ES-I3 (cell line): ENCODE measurements around the gene PTPN4.

Experiments
- H3K36me3 ChIP-seq: 2 replicates; pipeline ENCODE4 v1.6.1; 2013; ENCODE audit warnings: mild to moderate bottlenecking, low read length, control low read depth, moderate library complexity; ENCODE audit not compliant: insufficient read depth
- H3K4me1 ChIP-seq: 2 replicates; pipeline ENCODE4 v1.6.1; 2013; ENCODE audit warnings: mild to moderate bottlenecking, control low read depth, low read length; ENCODE audit not compliant: insufficient read depth
- H3K9ac ChIP-seq: 2 replicates; pipeline ENCODE4 v1.6.1; 2013; ENCODE audit warnings: low read depth, mild to moderate bottlenecking, low read length, moderate library complexity
- H3K9me3 ChIP-seq: 2 replicates; pipeline ENCODE4 v1.6.1; 2013; ENCODE audit warnings: mild to moderate bottlenecking, low read length, moderate library complexity; ENCODE audit not compliant: control insufficient read depth, insufficient read depth

PTPN4 gene

DNA sequence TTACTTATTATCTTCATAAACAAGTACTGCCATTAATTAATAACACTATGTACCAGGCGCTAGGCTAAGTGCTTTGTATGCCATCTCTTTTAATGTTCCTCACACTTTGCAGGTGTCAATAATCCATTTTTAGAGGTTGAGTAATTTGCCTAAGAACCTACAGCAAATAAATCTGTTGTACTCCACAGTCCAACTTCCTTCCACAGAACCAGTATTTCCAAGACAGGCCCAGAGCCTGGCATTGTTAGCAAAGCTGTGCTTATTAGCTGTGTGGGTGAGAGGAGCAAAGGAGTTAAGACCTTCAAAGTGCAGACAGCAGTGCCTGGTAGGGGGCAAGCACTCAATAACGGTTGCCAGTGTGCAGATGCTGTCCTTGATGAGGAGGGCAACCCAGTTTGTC is 14.2 kb upstream of the PTPN4 start:
- peaks cover 12% of the 10 kb centered on the region; the same call in 1 of the 2 replicates for H3K4me1 ChIP-seq
- H3K9ac ChIP-seq, result no peak overlapping the region
- no peaks in the 10 kb centered on the region for H3K9me3 ChIP-seq
- no peaks in the 10 kb centered on the region for H3K36me3 ChIP-seq

DNA sequence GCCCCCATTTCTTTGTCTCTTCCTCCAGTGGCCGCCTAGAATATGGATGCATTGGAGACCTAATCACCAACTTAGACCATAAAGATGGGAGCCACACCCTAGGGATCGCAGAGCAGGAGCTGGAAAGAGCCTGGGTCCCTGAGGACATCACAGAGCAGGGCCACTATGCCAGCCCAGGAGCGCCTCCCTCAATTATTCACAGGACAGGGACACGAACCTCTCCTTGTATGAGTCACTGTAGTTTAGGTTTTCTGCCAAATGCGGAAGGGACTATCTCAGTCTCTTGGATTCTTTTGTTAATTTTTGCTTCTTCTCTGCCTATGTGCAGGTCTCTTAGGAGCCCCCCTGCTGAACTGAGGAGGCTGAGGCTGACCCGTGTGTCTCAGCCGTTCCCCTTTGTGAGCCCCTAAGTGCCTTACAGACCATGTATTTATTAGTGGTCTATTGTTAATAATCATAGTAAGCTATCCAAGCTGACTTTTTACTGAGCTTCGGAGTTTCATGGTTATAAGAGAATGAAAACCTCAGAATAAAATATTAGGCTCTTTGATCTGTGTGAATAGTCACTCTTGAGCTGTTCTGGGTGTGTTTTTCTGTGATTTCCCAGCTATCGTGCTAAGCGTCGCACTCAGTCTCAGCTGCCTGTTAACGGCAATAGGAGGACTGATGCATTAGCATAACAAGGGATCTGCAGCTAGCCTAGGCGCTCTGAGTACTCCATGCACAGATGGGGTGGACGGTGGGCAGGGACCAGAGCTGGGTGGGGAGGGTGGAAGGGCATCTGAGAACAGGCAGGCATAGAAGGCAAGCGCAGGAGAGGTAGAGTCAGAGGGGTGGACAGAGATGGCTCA is 12.7 kb upstream of the PTPN4 start:
- H3K4me1 ChIP-seq, result peaks cover 12% of the 10 kb centered on the region; the same call in 1 of the 2 replicates
- H3K36me3 ChIP-seq, result no peaks in the 10 kb centered on the region
- H3K9me3 ChIP-seq, result no peaks in the 10 kb centered on the region
- no peak overlapping the region for H3K9ac ChIP-seq

- peaks cover 12% of the 10 kb centered on the region; the same call in 1 of the 2 replicates for H3K4me1 ChIP-seq
- H3K9ac ChIP-seq, result no peak overlapping the region
- H3K9me3 ChIP-seq, result no peaks in the 10 kb centered on the region
- H3K36me3 ChIP-seq, result no peaks in the 10 kb centered on the region
These were observed 11.6 kb upstream of the PTPN4 start for GRCh38 chr2:119748135-119748534.

DNA sequence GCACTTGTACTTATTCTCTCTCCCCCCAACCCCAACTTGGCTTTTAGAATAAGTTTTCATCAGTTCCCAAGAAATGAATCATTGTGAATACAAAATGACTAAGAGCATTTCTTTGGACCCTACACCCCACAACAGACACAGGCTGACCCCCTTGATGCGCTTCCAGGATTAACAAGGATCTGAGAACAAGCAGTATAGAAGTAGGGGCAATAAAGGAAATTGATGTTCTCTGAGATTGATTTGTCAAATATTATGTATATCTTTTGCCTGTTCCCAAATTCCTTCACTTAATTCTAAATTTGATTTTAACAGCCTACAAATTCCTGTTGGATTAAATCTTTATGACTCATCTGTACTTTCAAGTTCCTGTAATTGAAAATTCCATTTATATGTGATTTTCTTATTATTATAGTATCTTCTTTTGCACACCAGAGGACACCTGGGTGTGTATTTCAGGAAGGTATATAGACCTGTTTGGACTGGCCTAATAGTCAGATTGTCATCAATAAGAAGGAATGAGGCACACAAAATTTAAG is 10.2 kb upstream of the PTPN4 start:
- Histone ChIP-seq H3K9me3 (no peaks in the 10 kb centered on the region), H3K9ac (no peak overlapping the region), H3K36me3 (no peaks in the 10 kb centered on the region), H3K4me1 (peaks cover 12% of the 10 kb centered on the region; the same call in 1 of the 2 replicates)

- Histone ChIP-seq H3K36me3 (no peaks in the 10 kb centered on the region), H3K9me3 (no peaks in the 10 kb centered on the region), H3K4me1 (peaks cover 10% of the 10 kb centered on the region; the same call in 1 of the 2 replicates), H3K9ac (no peak overlapping the region)
These were observed 8.0 kb upstream of the PTPN4 start for GRCh38 chr2:119751706-119752105.

- Histone ChIP-seq H3K9me3 (no peaks in the 10 kb centered on the region), H3K9ac (no peak overlapping the region), H3K4me1 (no peaks in the 10 kb centered on the region), H3K36me3 (no peaks in the 10 kb centered on the region)
These were observed 6.4 kb upstream of the PTPN4 start for GRCh38 chr2:119753041-119753929.

- H3K4me1 ChIP-seq, result peaks cover 4% of the 10 kb centered on the region; the same call in 1 of the 2 replicates
- H3K9me3 ChIP-seq, result no peaks in the 10 kb centered on the region
- H3K36me3 ChIP-seq, result no peaks in the 10 kb centered on the region
- H3K9ac ChIP-seq, result no peak overlapping the region
These were observed 5.8 kb upstream of the PTPN4 start for GRCh38 chr2:119753930-119754321.

GRCh38 chr2:119755906-119756305 is 3.8 kb upstream of the PTPN4 start:
- H3K9ac ChIP-seq, result no peak overlapping the region
- peaks cover 4% of the 10 kb centered on the region; the same call in 1 of the 2 replicates for H3K4me1 ChIP-seq
- no peaks in the 10 kb centered on the region for H3K9me3 ChIP-seq
- H3K36me3 ChIP-seq, result no peaks in the 10 kb centered on the region

- Histone ChIP-seq H3K36me3 (no peaks in the 10 kb centered on the region), H3K4me1 (peaks cover 4% of the 10 kb centered on the region; the same call in 1 of the 2 replicates), H3K9me3 (no peaks in the 10 kb centered on the region), H3K9ac (no peak overlapping the region)
These were observed 2.9 kb upstream of the PTPN4 start for GRCh38 chr2:119756837-119757236.

GRCh38 chr2:119758881-119759450 is 756 bp upstream of the PTPN4 start:
- peaks cover 4% of the 10 kb centered on the region; the same call in 1 of the 2 replicates for H3K4me1 ChIP-seq

GRCh38 chr2:119760237-119760955 is 674 bp downstream of the PTPN4 start:
- peaks cover 8% of the 10 kb centered on the region; the same call in 1 of the 2 replicates for H3K4me1 ChIP-seq
- H3K36me3 ChIP-seq, result no peaks in the 10 kb centered on the region
- no peaks in the 10 kb centered on the region for H3K9me3 ChIP-seq
- H3K9ac ChIP-seq, result peak overlapping the region; percentile 97

More at GRCh38 chr2:119758881-119759450, 756 bp upstream of the PTPN4 start:
- no peaks in the 10 kb centered on the region for H3K9me3 ChIP-seq
- peak overlapping the region; percentile 77 for H3K9ac ChIP-seq
- H3K36me3 ChIP-seq, result no peaks in the 10 kb centered on the region

- Histone ChIP-seq H3K9ac (peak overlapping the region; percentile 97), H3K36me3 (no peaks in the 10 kb centered on the region), H3K9me3 (no peaks in the 10 kb centered on the region), H3K4me1 (peaks cover 8% of the 10 kb centered on the region; the same call in 1 of the 2 replicates)
These were observed 1.2 kb downstream of the PTPN4 start for GRCh38 chr2:119760956-119761275.

DNA sequence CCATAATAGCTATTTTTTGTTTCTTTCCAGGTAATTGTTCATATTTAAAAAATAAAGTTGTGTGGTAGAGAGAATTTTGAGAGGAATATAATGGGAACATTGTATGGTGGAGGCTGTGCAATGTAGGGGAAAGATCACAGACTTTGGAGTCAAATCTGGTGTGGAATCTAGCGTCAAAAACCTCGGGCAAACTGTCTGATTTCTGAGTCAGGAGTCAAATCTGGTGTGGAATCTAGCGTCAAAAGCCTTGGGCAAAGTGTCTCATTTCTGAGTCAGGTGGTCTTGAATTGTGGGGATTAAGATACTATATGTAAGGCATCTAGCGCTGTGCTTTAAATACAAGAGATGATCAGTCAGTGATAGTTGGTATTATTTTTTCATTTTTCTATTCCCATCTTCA is 5.1 kb downstream of the PTPN4 start:
- Histone ChIP-seq H3K9me3 (no peaks in the 10 kb centered on the region), H3K36me3 (no peaks in the 10 kb centered on the region), H3K9ac (no peak overlapping the region), H3K4me1 (peaks cover 14% of the 10 kb centered on the region)
